ENCODE results near the gene CA10.

GRCh38 chr17:51890710-51891109, 267.8 kb downstream of the CA10 start:
- TF ChIP-seq EZH2phosphoT487 (IDR thresholded peaks at IDR 0.05; ENCODE audit: borderline replicate concordance), result no peak
- TF ChIP-seq CTCF (conservative IDR thresholded peaks at IDR 0.05; ENCODE audit: low read length), result no peak
